ENCODE results near the gene KATNAL2. TPM values are rescaled to one million over a fixed set of nuclear protein-coding genes. Genes with fewer than 3 reads are reported as not detected.
A peak's percentile ranks its signal among the peaks of the same experiment; 100 is the strongest.

KATNAL2 gene
- total RNA-seq, 1 experiment from 2014 or later, result 7.5 TPM

GRCh38 chr18:47146206-47146605 lies 228.8 kb downstream of the KATNAL2 start:
- Histone ChIP-seq H3K4me3 (ENCODE audit: insufficient read depth, low read depth, low read length) (no peak overlapping the region), H3K27me3 (ENCODE audit: control insufficient read depth, insufficient read depth, low read length) (no peaks in the 10 kb centered on the region), H3K36me3 (replicated peaks; ENCODE audit: control insufficient read depth, insufficient read depth, low read length) (no peaks in the 10 kb centered on the region)
- no peak for DNase-seq

- Histone ChIP-seq H3K27me3 (ENCODE audit: control insufficient read depth, insufficient read depth, low read length) (no peaks in the 10 kb centered on the region), H3K36me3 (replicated peaks; ENCODE audit: control insufficient read depth, insufficient read depth, low read length) (no peaks in the 10 kb centered on the region), H3K4me3 (ENCODE audit: insufficient read depth, low read depth, low read length) (peak overlapping the region; percentile 58)
- peak; percentile 36 for DNase-seq
Measured at GRCh38 chr18:47149457-47150028, 232.1 kb downstream of the KATNAL2 start.

GRCh38 chr18:47150029-47150823 lies 232.8 kb downstream of the KATNAL2 start, which contains the start of gene HDHD2:
Gene HDHD2, minus strand, starts transcription at chr18:47150500. Its CDS starts 14,061 bp downstream, at chr18:47136439.
- Histone ChIP-seq H3K36me3 (replicated peaks; ENCODE audit: control insufficient read depth, insufficient read depth, low read length) (no peaks in the 10 kb centered on the region), H3K4me3 (ENCODE audit: insufficient read depth, low read depth, low read length) (peak within 1 kb of the TSS; percentile 58), H3K27me3 (ENCODE audit: control insufficient read depth, insufficient read depth, low read length) (no peaks in the 10 kb centered on the region)
- DNase-seq, result peak; percentile 91

- Histone ChIP-seq H3K4me3 (ENCODE audit: insufficient read depth, low read depth, low read length) (peak overlapping the region; percentile 58), H3K27me3 (ENCODE audit: control insufficient read depth, insufficient read depth, low read length) (no peaks in the 10 kb centered on the region), H3K36me3 (replicated peaks; ENCODE audit: control insufficient read depth, insufficient read depth, low read length) (no peaks in the 10 kb centered on the region)
- DNase-seq, result no peak
Measured at GRCh38 chr18:47150824-47151366, 233.5 kb downstream of the KATNAL2 start.

GRCh38 chr18:47151439-47151838 lies 234.0 kb downstream of the KATNAL2 start:
- no peak for DNase-seq
- Histone ChIP-seq H3K36me3 (replicated peaks; ENCODE audit: control insufficient read depth, insufficient read depth, low read length) (no peaks in the 10 kb centered on the region), H3K27me3 (ENCODE audit: control insufficient read depth, insufficient read depth, low read length) (no peaks in the 10 kb centered on the region), H3K4me3 (ENCODE audit: insufficient read depth, low read depth, low read length) (no peak overlapping the region)

Other genes starting within 250 kb of the KATNAL2 start
- gene ST8SIA5, start 160.5 kb upstream of the KATNAL2 start, total RNA-seq (2014; rRNA removed; shearing (Covaris generic)), result 0.38 and 0.52 TPM in 2 replicates
- 24.2 and 32.8 TPM in 2 replicates for gene PIAS2, start 95 bp upstream of the KATNAL2 start, total RNA-seq (2014; rRNA removed; shearing (Covaris generic))
- not detected in 2 replicates for gene ELOA2, start 118.0 kb downstream of the KATNAL2 start, total RNA-seq (2014; rRNA removed; shearing (Covaris generic))
- 19.7 and 22.9 TPM in 2 replicates for gene HDHD2, start 232.9 kb downstream of the KATNAL2 start, total RNA-seq (2014; rRNA removed; shearing (Covaris generic))